Astrocyte of the spinal cord (primary cell): ENCODE measurements around the gene SRGAP2B.
"Not testable (repeated sequence)": the region's sequence is repeated elsewhere in the genome, so short reads cannot be mapped to it uniquely, and the experiment has no call there.

Source experiments
- DNase-seq: peaks from one replicate; pipeline ENCODE4 v3.0.0; 2011; ENCODE audit warnings: low read depth, low spot score
- H3K4me3 ChIP-seq: 2 replicates; pipeline ENCODE4 v1.5.1; 2011; ENCODE audit warnings: low read depth, mild to moderate bottlenecking, low read length, moderate library complexity
- in situ Hi-C: cut with HindIII; loops from 2 replicates; pipeline ENCODE4 v1.10.0; 2017; ENCODE audit warnings: low sequenced_read_pairs

The SRGAP2B gene

DNA sequence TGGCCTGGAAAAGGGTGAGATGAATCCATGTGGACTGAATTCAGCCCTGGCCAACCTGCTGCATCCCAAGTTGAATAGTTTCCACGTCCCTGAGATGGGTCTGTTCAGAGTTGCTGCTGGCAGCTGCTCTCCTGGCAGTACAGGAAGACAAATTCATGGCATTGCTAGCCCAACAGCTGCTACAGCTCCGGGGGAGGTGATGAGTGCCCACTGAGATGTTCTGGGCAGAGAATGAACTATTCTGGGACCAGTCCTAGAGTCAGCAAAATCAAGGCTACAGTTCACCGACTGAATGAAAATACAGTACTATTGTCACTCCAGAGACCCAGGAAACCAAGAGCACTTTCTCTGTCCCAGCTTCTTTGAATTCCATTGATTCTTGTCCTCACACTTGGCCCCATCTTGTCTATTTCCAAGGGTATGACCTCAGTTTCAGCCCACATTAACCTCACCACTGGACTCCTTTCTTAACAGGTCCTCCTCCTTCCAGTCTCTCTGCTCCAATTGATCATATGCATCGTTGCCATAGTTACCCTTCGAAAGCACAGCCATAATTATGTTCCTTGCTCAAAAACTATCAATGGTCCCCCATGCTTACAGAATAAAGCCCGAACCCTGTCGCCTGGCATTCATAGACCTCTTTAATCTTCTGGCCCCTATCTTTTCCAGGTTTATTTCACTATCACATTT is 108.8 kb downstream of the SRGAP2B start:
- H3K4me3 ChIP-seq, DNase-seq, in situ Hi-C loops: not testable (repeated sequence)

DNA sequence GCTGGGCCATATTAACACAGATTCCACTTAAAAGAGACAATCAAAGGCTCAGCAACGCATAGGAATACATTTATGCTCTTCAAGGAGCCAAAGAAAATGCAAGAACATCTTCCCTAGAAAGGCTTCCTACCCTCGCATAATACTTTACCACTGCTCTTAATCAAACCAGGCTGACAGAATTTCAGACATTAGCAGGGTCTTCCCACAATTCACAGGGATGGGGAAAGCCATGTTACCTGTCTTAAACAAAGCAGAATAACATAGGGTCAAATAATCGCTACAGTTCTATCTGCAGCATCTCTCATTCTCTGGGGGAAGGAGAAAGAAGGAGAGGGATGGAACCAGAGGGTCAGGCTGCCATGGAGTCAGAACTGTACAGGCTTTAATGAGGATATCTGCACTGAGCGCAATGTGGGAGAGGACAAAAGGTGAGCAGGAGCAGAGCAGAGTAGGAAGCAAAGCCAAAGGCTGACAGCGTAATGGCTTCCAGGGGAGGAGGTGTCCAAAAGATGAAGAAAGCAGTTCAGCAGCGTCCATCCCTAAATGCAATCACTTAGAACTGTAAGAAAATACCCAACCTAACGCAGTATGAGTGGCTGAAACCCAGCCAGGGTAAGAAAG is 109.5 kb downstream of the SRGAP2B start:
- in situ Hi-C loops, H3K4me3 ChIP-seq, DNase-seq: not testable (repeated sequence)

DNA sequence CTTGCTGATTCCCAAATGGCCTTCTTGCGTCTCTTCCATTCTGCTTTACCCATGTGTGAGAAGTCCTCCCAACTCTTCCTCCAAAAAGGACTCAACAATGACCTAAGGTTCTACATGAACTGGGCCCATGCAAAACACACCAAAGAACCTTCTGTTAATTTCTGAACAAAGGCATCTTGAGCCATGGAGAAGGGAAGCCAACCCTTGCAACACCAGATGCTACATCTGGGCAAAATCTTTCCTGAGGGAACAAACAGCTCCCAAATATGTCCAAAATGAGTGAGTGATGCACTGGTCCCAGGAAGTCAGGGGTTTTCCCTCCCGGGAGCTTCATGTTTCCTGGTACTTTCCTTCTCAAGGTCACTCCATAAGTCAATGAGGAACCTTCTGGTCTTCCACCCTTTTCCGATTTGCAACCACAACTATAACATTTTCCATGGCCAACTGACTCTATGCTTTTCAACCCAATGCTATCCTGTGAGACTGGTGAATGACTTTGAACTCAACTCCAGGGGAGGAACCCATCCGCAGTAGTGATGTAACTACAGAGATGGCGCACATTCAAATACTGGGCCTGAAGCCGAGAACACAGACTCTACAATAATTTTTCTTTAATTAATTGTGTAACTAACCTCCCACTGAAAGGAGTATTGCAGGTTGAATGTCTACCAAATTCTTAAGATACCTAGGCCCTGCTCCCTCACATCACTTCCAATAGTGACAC is 112.2 kb downstream of the SRGAP2B start:
- H3K4me3 ChIP-seq, in situ Hi-C loops, DNase-seq: not testable (repeated sequence)

DNA sequence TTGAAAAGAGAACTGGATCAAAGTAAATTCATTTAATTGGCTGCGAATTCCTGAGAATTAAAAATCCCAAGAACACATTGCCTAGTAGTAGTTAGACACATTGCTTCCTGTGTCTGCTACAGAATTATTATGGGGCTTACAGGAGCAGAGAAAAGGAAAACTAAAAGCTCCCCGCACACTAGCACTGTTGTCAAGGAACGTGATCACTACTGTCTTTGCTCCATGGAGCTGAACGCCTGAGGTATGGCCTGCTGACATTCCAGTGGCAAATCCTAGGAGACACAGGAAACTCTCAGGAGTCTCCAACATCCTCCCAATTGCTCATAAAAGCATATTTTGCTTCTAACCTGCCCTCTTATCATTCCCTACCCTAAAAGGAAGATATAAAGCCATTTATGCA is 114.0 kb downstream of the SRGAP2B start:
- in situ Hi-C loops, H3K4me3 ChIP-seq, DNase-seq: not testable (repeated sequence)

DNA sequence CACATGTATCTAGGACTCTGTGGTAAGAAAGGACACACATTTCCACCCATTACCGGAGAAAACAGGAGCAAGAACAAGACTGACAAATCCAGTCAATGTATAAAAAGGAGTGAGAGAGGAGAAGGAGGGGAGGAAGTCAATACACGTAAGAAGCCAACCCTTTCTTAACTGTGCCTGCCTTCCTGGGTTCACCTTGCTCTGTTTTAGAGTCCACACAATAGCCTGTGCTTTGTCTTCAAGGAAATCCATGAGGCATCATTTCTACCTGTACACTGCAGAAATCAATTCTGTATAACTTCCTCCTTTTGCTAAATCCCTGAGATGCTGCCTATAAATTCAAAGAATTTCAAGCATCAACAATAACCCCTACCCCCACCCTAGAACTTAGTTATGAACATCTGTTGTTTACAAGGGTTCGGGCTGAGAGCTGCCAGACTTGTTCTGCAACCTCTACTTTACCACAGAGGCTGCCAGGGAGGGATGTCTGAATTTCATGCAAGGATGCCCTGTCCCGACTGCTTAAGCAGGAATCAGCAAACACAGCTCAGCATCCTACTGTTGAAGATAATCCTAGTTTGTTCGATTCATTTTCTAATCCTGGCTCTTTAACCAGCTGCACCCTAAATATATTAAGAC is 115.0 kb downstream of the SRGAP2B start:
- in situ Hi-C loops, DNase-seq, H3K4me3 ChIP-seq: not testable (repeated sequence)

DNA sequence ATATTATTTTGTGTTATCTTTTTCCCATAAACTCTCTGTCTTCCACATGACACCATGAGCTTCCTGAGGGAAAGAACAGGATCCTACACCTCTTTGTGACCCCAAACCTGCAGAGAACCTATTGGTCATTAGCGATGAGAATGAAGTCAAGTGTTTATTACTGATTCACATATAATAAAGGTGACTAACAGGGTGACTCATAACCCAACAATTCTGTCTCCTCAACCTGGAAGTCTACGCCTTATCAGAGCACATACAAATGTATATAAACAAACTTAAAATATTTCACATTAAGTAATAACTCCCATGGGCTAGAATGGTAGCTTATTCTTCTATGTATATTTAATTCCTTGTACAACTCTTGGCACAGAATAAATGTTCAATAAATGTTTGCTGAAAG is 117.3 kb downstream of the SRGAP2B start:
- H3K4me3 ChIP-seq, in situ Hi-C loops, DNase-seq: not testable (repeated sequence)

DNA sequence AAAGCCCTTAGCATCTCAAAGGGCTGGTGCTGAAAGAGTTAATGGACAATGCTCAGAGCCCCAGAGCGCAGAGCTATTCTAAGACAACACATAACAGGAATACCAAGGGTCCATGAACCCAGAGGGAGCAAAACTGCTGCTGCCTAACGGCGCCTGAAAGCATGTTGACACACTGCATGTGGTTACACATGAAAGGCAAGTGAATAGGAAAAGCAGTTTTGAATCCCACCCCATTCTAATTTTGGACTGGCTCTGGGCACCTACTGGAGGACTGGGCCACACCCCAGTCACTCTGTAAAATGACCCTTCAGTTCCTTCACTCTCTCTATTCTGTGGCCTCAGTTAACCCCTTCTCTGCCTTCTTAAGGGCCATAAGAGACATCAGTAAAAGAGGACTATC is 123.2 kb downstream of the SRGAP2B start:
- H3K4me3 ChIP-seq, DNase-seq, in situ Hi-C loops: not testable (repeated sequence)

DNA sequence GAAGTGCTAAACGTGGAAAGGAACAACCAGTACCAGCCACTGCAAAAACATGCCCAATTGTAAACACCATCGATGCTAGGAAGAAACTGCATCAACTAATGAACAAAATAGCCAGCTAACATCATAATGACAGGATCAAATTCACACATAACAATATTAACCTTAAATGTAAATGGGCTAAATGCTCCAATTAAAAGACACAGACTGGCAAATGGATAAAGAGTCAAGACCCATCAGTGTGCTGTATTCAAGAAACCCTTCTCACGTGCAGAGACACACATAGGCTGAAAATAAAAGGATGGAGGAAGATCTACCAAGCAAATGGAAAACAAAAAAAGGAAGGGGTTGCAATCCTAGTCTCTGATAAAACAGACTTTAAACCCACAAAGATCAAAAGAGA is 128.6 kb downstream of the SRGAP2B start:
- H3K4me3 ChIP-seq, in situ Hi-C loops, DNase-seq: not testable (repeated sequence)

DNA sequence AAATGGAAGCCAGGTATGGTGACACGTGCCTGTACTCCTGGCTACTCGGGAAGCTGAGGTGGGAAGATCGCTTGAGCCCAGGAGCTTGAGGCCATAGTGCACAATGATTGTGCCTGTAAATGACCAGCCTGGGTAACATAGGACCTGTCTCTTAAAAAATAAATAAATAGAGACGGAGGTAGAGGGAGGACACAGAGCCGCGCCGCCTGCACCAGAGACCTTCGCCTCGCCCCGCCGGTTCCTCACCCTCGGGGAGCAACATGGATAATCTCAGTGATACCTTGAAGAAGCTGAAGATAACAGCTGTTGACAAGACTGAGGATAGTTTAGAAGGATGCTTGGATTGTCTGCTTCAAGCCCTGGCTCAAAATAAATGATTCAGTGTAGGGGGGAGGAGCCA is 130.4 kb downstream of the SRGAP2B start:
- in situ Hi-C loops, DNase-seq, H3K4me3 ChIP-seq: not testable (repeated sequence)

DNA sequence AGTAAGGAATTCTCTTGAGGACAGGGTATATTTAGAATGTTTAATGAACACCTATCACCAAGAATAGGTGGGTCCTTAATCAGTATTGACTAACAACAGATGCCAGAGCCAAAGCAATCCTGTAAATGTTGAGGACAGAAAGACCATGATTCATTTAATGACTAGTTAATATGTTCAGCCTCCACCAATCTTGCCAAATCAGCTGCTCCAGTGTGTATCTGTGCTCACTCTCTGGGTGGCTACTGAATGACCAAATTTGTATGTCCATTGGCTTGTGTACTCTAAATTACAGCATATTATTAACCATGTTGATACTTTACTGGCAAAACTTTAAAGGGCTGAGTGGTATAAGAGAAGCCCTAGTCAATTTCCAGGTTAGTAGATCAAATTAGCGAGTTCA is 130.9 kb downstream of the SRGAP2B start:
- H3K4me3 ChIP-seq, in situ Hi-C loops, DNase-seq: not testable (repeated sequence)

DNA sequence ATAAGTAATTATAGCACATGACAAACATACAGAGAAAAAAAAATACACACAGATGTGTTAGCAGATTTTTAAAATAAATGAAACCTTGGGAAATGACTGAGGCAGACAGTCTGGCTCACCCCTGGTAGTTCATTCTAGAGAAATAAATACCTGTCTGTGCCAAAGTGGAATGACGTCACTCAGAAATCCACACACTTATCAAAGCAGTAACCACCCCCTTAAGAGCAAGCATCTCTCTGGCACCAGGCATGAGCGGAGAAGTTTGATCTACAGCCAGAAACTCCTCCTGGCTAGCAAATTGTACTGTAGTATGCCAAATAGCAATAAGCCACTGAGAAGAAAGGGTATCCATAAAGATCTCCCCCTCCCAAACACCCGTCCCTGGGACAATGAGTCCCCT is 131.6 kb downstream of the SRGAP2B start:
- in situ Hi-C loops, DNase-seq, H3K4me3 ChIP-seq: not testable (repeated sequence)

DNA sequence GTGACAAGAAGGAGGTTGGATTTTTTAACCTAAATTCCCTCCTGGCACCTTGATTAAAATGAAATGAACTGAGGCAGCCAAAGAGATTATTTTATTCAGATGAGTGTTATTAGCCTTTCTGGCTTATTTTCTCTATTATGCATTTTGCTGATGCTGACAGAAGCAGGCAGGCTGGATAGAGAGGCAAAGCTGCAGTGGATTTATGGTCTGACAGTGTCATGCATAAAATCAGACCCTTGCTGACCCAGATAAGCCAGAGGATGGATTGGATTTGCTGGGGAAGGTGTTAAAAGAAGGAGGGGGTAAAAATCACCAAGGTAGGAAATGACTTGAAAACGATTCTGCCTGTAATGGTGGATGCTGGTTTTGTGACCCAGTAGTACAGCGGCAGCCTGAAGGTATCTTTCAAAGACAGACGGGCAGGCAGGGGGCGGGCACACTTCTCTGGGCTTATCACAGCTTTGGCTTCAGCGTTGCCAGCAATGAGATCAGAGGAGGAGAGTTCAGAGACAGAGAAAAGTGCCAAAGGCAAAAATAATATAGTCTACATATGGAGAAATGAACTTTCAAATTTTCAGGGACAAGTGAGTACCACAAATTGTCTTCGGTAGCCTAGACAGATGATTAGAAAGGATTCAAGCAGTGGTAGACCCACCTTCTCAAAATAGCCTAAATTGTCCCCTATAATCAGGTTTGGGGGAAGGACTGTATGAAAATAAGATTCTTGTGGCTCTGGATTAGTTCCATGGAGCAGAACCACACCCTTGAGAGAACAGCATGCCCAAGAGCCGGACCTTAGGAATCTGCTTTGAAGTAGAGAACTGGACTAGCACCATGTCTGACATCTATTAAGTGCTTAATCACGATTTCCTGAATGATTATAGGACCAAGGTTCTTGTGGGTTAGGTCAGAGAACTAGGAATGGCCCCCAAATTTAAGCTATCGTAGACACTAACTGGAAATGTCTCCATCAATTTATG is 133.2 kb downstream of the SRGAP2B start:
- DNase-seq, H3K4me3 ChIP-seq, in situ Hi-C loops: not testable (repeated sequence)

DNA sequence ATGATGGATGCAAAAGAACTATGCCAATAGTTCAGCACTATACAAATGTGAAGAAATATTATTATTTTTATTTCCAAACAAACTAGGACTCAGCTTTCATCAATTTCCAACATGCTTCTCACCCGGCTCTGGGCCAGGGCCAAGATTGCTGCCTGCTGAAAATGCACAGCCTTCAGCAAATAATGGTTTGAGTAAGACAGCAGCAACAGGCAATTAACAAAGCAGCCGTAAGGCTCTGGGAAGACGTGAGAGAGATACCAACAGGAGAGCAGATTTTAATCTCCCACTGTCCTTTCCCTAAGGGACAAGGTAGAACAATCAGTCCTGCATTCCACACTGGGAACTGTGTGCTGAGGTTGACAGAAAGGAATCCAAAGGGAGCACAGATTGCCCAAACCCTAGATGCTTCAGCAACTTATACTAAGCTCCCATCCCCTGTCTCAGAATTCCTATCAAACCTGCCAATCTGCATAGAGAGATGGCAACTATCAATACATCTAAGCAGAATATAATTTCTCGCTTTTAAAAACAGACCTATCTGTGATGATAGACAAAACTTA is 134.1 kb downstream of the SRGAP2B start:
- DNase-seq, in situ Hi-C loops, H3K4me3 ChIP-seq: not testable (repeated sequence)

DNA sequence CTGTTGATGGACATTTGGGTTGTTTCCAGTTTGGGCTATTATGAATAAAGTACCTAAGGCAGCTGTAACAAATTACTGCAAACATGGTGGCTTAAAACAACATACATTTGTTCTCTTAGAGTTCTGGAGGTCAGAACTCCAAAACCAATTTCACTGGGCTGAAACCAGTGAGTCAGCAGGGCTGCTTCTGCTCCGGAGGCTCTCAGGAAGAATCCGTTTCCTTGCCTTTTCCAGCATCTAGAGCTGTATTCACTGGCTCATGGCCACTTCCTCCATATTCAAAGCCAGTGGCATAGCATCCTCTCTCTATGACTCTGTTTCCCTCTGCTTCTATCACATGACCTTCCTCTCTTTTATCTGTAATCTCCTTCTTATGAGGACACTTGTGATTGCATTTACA is 146.7 kb downstream of the SRGAP2B start:
- DNase-seq, in situ Hi-C loops, H3K4me3 ChIP-seq: not testable (repeated sequence)

DNA sequence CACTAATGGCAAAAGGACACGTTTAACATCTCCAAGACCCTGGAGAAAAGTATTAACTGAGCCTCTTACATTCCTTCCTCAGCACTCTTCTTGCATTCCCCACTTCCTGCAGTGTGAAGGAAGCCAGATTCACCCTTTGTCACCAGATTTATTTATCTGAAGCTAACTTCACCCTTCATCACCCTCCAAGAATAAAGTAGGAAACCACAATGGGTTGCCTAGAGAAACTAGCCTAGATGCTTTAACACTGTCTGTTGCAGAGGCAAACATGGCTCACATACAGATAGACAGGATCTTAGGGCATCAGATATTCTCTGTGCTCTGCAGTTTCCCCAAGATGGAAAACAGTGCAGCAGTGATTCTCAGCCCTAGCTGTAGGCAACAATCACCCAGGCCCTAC is 147.6 kb downstream of the SRGAP2B start:
- DNase-seq, in situ Hi-C loops, H3K4me3 ChIP-seq: not testable (repeated sequence)
